Measurements from ENCODE around the gene RBFOX2. TPM values are rescaled to one million over a fixed set of nuclear protein-coding genes. Genes with fewer than 3 reads are reported as not detected.
A peak's percentile ranks its signal among the peaks of the same experiment; 100 is the strongest.

RBFOX2 gene
- total and polyA plus RNA-seq, 2 donors (not counting 1 experiment from before 2014, with no cell fraction given): 173 to 190 TPM

DNA sequence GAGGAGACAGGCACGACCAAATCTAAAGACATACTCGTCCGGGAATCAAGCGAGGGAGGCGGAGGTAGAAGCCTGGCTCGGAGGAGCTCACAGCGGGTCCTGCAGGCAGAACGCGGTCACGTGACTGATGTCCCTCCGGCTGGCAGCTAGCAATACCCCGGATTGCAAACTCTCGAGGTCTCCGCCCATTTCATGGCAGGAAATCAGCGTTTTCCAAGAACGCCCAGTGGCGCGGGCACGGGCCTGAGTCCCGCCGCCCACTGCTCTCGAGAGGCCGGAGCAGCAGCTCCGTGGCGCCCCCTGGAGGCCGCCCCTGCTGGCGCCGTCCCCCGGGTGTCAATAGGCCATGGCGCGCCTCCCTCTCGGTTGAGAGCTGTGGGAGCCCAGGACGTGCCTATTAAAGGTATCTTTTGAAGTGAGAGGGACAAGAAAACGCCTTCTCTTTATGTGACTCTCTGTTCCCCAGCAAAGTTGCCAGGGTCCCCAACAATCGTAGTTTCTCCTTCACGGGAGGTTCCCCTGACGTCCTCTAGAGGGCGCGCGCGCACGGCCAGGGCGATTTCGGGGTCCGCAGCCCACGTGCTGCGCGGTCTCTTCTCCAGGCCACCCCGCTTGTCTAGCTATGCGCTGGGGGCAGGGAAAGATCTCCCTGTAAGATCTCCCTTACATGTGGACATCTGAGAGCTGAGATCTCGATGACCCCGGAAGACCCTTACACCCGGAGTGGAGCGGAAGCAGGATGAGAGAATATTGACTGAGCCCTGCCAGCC, 37.3 kb upstream of the RBFOX2 start:
- TF ChIP-seq, protein P1, sequence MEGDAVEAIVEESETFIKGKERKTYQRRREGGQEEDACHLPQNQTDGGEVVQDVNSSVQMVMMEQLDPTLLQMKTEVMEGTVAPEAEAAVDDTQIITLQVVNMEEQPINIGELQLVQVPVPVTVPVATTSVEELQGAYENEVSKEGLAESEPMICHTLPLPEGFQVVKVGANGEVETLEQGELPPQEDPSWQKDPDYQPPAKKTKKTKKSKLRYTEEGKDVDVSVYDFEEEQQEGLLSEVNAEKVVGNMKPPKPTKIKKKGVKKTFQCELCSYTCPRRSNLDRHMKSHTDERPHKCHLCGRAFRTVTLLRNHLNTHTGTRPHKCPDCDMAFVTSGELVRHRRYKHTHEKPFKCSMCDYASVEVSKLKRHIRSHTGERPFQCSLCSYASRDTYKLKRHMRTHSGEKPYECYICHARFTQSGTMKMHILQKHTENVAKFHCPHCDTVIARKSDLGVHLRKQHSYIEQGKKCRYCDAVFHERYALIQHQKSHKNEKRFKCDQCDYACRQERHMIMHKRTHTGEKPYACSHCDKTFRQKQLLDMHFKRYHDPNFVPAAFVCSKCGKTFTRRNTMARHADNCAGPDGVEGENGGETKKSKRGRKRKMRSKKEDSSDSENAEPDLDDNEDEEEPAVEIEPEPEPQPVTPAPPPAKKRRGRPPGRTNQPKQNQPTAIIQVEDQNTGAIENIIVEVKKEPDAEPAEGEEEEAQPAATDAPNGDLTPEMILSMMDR (conservative IDR thresholded peaks at IDR 0.05 in 1 of 2, IDR thresholded peaks at IDR 0.05 in 1 of 2; ENCODE audit: low read depth in 1 of 2, low read length in 2 of 2): peak; percentile 82 to 99
- TF ChIP-seq EZH2 (IDR thresholded peaks at IDR 0.05; ENCODE audit: low read length, missing control alignments): no peak
- Histone ChIP-seq H3K4me1 (ENCODE audit: control insufficient read depth, extremely low read depth, insufficient read depth, low read length) (peaks cover 3% of the 10 kb centered on the region), H4K20me1 (ENCODE audit: control insufficient read depth, extremely low read depth, insufficient read depth, low read length) (no peaks in the 10 kb centered on the region), H2AFZ (ENCODE audit: low read length) (peak overlapping the region; percentile 95), H3K9ac (ENCODE audit: insufficient read depth, low read length) (peak overlapping the region; percentile 66), H3K4me3 (replicated peaks in 1 of 4; ENCODE audit: control extremely low read depth in 1 of 4, insufficient read depth in 1 of 4, low read depth in 3 of 4, low read length in 4 of 4) (peak overlapping the region; percentile 52 to 68 (median 64)), H3K9me3 (ENCODE audit: control insufficient read depth, insufficient read depth, low read depth, low read length) (no peaks in the 10 kb centered on the region), H3K27ac (ENCODE audit: insufficient read depth, low read length) (peak overlapping the region; percentile 78), H3K79me2 (ENCODE audit: control insufficient read depth, insufficient read depth, low read length) (no peaks in the 10 kb centered on the region), H3K27me3 (ENCODE audit: control insufficient read depth, insufficient read depth, low read length) (no peaks in the 10 kb centered on the region), H3K36me3 (ENCODE audit: control insufficient read depth, insufficient read depth, low read length) (no peaks in the 10 kb centered on the region), H3K4me2 (ENCODE audit: extremely low read depth, insufficient read depth, low read length) (peak overlapping the region; percentile 68)
- DNase-seq (ENCODE audit: low read depth in 2 of 2): peak; percentile 91 to 95

DNA sequence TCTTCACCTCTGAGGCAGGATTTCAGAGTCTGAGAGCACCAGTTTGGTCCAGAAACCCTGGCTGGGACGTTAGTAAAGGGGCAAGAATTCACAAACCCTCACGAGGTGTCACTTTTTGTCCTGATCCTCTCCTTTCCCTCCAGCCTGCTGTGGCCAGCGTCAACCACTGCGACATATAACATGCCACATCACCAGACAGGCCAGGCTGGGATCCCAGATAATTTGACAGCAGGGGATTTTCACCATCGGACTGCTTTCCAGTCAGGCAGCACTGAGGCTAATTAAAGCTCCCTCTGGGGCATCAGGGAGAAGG, 36.8 kb upstream of the RBFOX2 start:
- Histone ChIP-seq H3K9me3 (ENCODE audit: control insufficient read depth, insufficient read depth, low read depth, low read length) (no peaks in the 10 kb centered on the region), H2AFZ (ENCODE audit: low read length) (peak overlapping the region; percentile 95), H3K27ac (ENCODE audit: insufficient read depth, low read length) (peak overlapping the region; percentile 78), H3K79me2 (ENCODE audit: control insufficient read depth, insufficient read depth, low read length) (no peaks in the 10 kb centered on the region), H4K20me1 (ENCODE audit: control insufficient read depth, extremely low read depth, insufficient read depth, low read length) (no peaks in the 10 kb centered on the region), H3K27me3 (ENCODE audit: control insufficient read depth, insufficient read depth, low read length) (no peaks in the 10 kb centered on the region), H3K4me1 (ENCODE audit: control insufficient read depth, extremely low read depth, insufficient read depth, low read length) (peaks cover 3% of the 10 kb centered on the region), H3K4me2 (ENCODE audit: extremely low read depth, insufficient read depth, low read length) (peak overlapping the region; percentile 68), H3K36me3 (ENCODE audit: control insufficient read depth, insufficient read depth, low read length) (no peaks in the 10 kb centered on the region), H3K4me3 (replicated peaks in 1 of 4; ENCODE audit: control extremely low read depth in 1 of 4, insufficient read depth in 1 of 4, low read depth in 3 of 4, low read length in 4 of 4) (peak overlapping the region; percentile 52 to 66 (median 64)), H3K9ac (ENCODE audit: insufficient read depth, low read length) (peak overlapping the region; percentile 66)
- TF ChIP-seq, protein P1 (conservative IDR thresholded peaks at IDR 0.05 in 1 of 2, IDR thresholded peaks at IDR 0.05 in 1 of 2; ENCODE audit: low read depth in 1 of 2, low read length in 2 of 2): no peak
- no peak for TF ChIP-seq EZH2 (IDR thresholded peaks at IDR 0.05; ENCODE audit: low read length, missing control alignments)
- no peak for DNase-seq (ENCODE audit: low read depth in 2 of 2)

DNA sequence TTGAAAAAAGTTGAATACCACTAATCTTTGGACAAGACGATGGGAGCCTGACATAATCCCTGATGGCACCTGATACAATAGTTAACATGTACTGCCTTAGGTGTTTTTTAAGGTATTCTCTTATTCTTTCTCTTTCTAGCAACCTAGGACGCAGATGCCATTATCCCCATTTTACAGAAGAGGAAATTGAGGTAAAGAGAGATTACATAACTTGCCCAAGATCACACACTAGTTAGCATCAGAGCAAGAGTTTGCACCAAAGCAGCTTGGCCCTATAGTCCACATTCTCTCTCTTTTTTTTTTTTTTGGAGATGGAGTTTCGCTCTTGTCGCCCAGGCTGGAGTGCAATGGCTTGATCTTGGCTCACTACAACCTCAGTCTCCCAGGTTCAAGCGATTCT, 35.7 kb upstream of the RBFOX2 start:
- Histone ChIP-seq H3K27me3 (ENCODE audit: control insufficient read depth, insufficient read depth, low read length) (no peaks in the 10 kb centered on the region), H3K79me2 (ENCODE audit: control insufficient read depth, insufficient read depth, low read length) (no peaks in the 10 kb centered on the region), H4K20me1 (ENCODE audit: control insufficient read depth, extremely low read depth, insufficient read depth, low read length) (no peaks in the 10 kb centered on the region), H3K9ac (ENCODE audit: insufficient read depth, low read length) (no peak overlapping the region), H3K36me3 (ENCODE audit: control insufficient read depth, insufficient read depth, low read length) (no peaks in the 10 kb centered on the region), H3K4me3 (replicated peaks in 1 of 4; ENCODE audit: control extremely low read depth in 1 of 4, insufficient read depth in 1 of 4, low read depth in 3 of 4, low read length in 4 of 4) (no peak overlapping the region), H3K4me2 (ENCODE audit: extremely low read depth, insufficient read depth, low read length) (no peak overlapping the region), H2AFZ (ENCODE audit: low read length) (no peak overlapping the region), H3K4me1 (ENCODE audit: control insufficient read depth, extremely low read depth, insufficient read depth, low read length) (peaks cover 3% of the 10 kb centered on the region), H3K27ac (ENCODE audit: insufficient read depth, low read length) (no peak overlapping the region), H3K9me3 (ENCODE audit: control insufficient read depth, insufficient read depth, low read depth, low read length) (no peaks in the 10 kb centered on the region)
- no peak for DNase-seq (ENCODE audit: low read depth in 2 of 2)
- TF ChIP-seq EZH2 (IDR thresholded peaks at IDR 0.05; ENCODE audit: low read length, missing control alignments): no peak
- TF ChIP-seq, protein P1 (conservative IDR thresholded peaks at IDR 0.05 in 1 of 2, IDR thresholded peaks at IDR 0.05 in 1 of 2; ENCODE audit: low read depth in 1 of 2, low read length in 2 of 2): no peak

Measured in fibroblast of lung (primary cell).